Measurements from ENCODE around the gene MAP2K1. TPM values are rescaled to one million over a fixed set of nuclear protein-coding genes. Genes with fewer than 3 reads are reported as not detected.
"Not testable (repeated sequence)": the region's sequence is repeated elsewhere in the genome, so short reads cannot be mapped to it uniquely, and the experiment has no call there.

The MAP2K1 gene
- total RNA-seq, 1 donor from 2014 or later, result 38.6 TPM

DNA sequence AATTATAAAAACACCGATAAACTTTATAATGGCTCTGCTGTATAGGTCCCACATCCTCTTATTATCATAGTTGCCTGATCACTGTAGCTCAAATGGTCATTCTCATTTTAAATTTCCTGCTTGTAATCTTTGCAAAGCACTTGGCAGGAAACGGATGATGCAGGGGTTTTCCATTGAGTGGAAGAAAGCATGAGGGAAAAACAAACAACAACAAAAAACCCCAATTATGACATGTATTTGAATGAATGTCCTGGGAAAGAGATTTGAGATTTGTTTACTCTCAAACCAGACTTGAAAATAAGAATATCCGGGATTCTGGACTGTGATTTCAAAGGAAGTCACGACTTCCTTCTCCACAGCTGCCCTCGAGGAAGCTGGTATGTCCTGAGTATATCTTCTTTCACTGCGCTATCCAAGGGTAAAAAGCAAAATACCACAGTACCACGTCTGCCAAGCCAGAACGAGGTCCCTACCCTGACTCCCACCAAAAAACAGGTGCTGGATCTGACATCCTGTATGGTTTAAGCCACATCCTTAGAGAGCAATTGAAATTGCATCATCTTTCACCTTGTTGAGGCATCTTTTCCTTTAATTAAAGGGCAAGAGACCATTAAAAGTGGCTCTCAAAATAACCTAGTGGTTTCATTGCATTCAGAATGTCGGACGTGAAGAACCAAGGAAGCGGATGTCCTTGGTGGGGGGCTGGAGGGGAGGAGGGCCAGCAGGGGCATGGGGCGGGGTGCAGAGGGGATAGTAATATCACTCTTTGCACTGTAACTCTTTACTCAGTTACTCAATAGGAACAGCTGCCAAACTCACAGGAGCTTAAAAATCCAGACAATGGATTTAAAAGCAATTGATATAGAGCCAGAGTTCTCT is 16.7 kb upstream of the MAP2K1 start:
- Histone ChIP-seq H3K4me1 (ENCODE audit: control insufficient read depth in 3 of 3, insufficient read depth in 3 of 3, low read length in 3 of 3) (peaks cover 0 to 6% (median 5%) of the 10 kb centered on the region in 3 donors), H3K27me3 (ENCODE audit: control insufficient read depth in 3 of 3, insufficient read depth in 3 of 3, low read length in 3 of 3) (no peaks in the 10 kb centered on the region), H3K9ac (ENCODE audit: low read depth in 1 of 3, low read length in 3 of 3) (peak overlapping the region; percentile 25 to 67 (median 63)), H3K9me3 (ENCODE audit: control insufficient read depth in 3 of 3, low read length in 3 of 3) (no peaks in the 10 kb centered on the region), H3K4me3 (ENCODE audit: low read length in 3 of 3) (peak overlapping the region; percentile 59 to 73 (median 71)), H3K27ac (ENCODE audit: low read depth, low read length) (peak overlapping the region; percentile 64), H3K36me3 (ENCODE audit: control insufficient read depth in 3 of 3, insufficient read depth in 3 of 3, low read length in 3 of 3) (no peaks in the 10 kb centered on the region)

DNA sequence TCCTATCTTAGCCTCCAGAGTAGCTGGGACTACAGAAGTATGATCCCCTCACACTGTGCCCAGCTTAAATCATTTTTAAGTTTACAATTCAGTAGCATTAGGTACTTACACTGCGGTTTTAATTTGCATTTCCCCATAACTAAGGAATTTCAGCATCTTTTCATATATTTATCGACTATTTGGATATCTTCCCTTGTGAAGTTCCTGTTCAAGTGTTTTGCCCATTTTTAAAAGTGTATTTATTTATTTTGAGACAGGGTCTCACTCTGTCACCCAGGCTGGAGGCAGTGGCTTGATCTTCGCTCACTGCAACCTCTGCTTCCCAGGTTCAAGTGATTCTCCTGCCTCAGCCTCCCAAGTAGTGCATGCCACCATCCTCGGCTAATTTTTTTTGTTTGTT is 12.5 kb upstream of the MAP2K1 start:
- H3K36me3 ChIP-seq (ENCODE audit: control insufficient read depth in 3 of 3, insufficient read depth in 3 of 3, low read length in 3 of 3), result no peaks in the 10 kb centered on the region
- peaks cover 0 to 6% (median 5%) of the 10 kb centered on the region in 3 donors for H3K4me1 ChIP-seq (ENCODE audit: control insufficient read depth in 3 of 3, insufficient read depth in 3 of 3, low read length in 3 of 3)
- H3K4me3 ChIP-seq (ENCODE audit: low read length in 3 of 3), result no peak overlapping the region
- no peaks in the 10 kb centered on the region for H3K9me3 ChIP-seq (ENCODE audit: control insufficient read depth in 3 of 3, low read length in 3 of 3)
- no peak overlapping the region for H3K27ac ChIP-seq (ENCODE audit: low read depth, low read length)
- H3K9ac ChIP-seq (ENCODE audit: low read depth in 1 of 3, low read length in 3 of 3), result no peak overlapping the region
- H3K27me3 ChIP-seq (ENCODE audit: control insufficient read depth in 3 of 3, insufficient read depth in 3 of 3, low read length in 3 of 3), result no peaks in the 10 kb centered on the region

- H3K4me3 ChIP-seq (ENCODE audit: low read length in 3 of 3), result no peak overlapping the region
- H3K9ac ChIP-seq (ENCODE audit: low read depth in 1 of 3, low read length in 3 of 3), result no peak overlapping the region
- no peaks in the 10 kb centered on the region for H3K36me3 ChIP-seq (ENCODE audit: control insufficient read depth in 3 of 3, insufficient read depth in 3 of 3, low read length in 3 of 3)
- no peaks in the 10 kb centered on the region for H3K27me3 ChIP-seq (ENCODE audit: control insufficient read depth in 3 of 3, insufficient read depth in 3 of 3, low read length in 3 of 3)
- no peak overlapping the region for H3K27ac ChIP-seq (ENCODE audit: low read depth, low read length)
- no peaks in the 10 kb centered on the region for H3K4me1 ChIP-seq (ENCODE audit: control insufficient read depth in 3 of 3, insufficient read depth in 3 of 3, low read length in 3 of 3)
- no peaks in the 10 kb centered on the region for H3K9me3 ChIP-seq (ENCODE audit: control insufficient read depth in 3 of 3, low read length in 3 of 3)
Observed at GRCh38 chr15:66378814-66379430, 7.8 kb upstream of the MAP2K1 start.

- not testable (repeated sequence) for H3K4me1 ChIP-seq (ENCODE audit: control insufficient read depth in 3 of 3, insufficient read depth in 3 of 3, low read length in 3 of 3); H3K36me3 ChIP-seq (ENCODE audit: control insufficient read depth in 3 of 3, insufficient read depth in 3 of 3, low read length in 3 of 3); H3K9me3 ChIP-seq (ENCODE audit: control insufficient read depth in 3 of 3, low read length in 3 of 3); H3K27me3 ChIP-seq (ENCODE audit: control insufficient read depth in 3 of 3, insufficient read depth in 3 of 3, low read length in 3 of 3); H3K9ac ChIP-seq (ENCODE audit: low read depth in 1 of 3, low read length in 3 of 3); H3K27ac ChIP-seq (ENCODE audit: low read depth, low read length); H3K4me3 ChIP-seq (ENCODE audit: low read length in 3 of 3)
Observed at GRCh38 chr15:66381376-66381775, 5.3 kb upstream of the MAP2K1 start.

GRCh38 chr15:66387163-66388042 is 691 bp downstream of the MAP2K1 start:
- Histone ChIP-seq H3K9ac (ENCODE audit: low read depth in 1 of 3, low read length in 3 of 3) (peak overlapping the region; percentile 83 to 87 (median 86)), H3K4me1 (ENCODE audit: control insufficient read depth in 3 of 3, insufficient read depth in 3 of 3, low read length in 3 of 3) (peaks cover 17 to 46% (median 28%) of the 10 kb centered on the region in 3 donors), H3K36me3 (ENCODE audit: control insufficient read depth in 3 of 3, insufficient read depth in 3 of 3, low read length in 3 of 3) (no peaks in the 10 kb centered on the region), H3K27me3 (ENCODE audit: control insufficient read depth in 3 of 3, insufficient read depth in 3 of 3, low read length in 3 of 3) (no peaks in the 10 kb centered on the region), H3K4me3 (ENCODE audit: low read length in 3 of 3) (peak overlapping the region; percentile 83 to 90 (median 89)), H3K27ac (ENCODE audit: low read depth, low read length) (peak overlapping the region; percentile 82), H3K9me3 (ENCODE audit: control insufficient read depth in 3 of 3, low read length in 3 of 3) (no peaks in the 10 kb centered on the region)

- H3K4me3 ChIP-seq (ENCODE audit: low read length in 3 of 3), result peak overlapping the region; percentile 83 to 90 (median 89)
- no peaks in the 10 kb centered on the region for H3K9me3 ChIP-seq (ENCODE audit: control insufficient read depth in 3 of 3, low read length in 3 of 3)
- H3K27me3 ChIP-seq (ENCODE audit: control insufficient read depth in 3 of 3, insufficient read depth in 3 of 3, low read length in 3 of 3), result no peaks in the 10 kb centered on the region
- H3K27ac ChIP-seq (ENCODE audit: low read depth, low read length), result peak overlapping the region; percentile 82
- H3K36me3 ChIP-seq (ENCODE audit: control insufficient read depth in 3 of 3, insufficient read depth in 3 of 3, low read length in 3 of 3), result no peaks in the 10 kb centered on the region
- peaks cover 17 to 46% (median 28%) of the 10 kb centered on the region in 3 donors for H3K4me1 ChIP-seq (ENCODE audit: control insufficient read depth in 3 of 3, insufficient read depth in 3 of 3, low read length in 3 of 3)
- peak overlapping the region; percentile 83 to 87 (median 86) for H3K9ac ChIP-seq (ENCODE audit: low read depth in 1 of 3, low read length in 3 of 3)
Observed at GRCh38 chr15:66388043-66388363, 1.3 kb downstream of the MAP2K1 start.

DNA sequence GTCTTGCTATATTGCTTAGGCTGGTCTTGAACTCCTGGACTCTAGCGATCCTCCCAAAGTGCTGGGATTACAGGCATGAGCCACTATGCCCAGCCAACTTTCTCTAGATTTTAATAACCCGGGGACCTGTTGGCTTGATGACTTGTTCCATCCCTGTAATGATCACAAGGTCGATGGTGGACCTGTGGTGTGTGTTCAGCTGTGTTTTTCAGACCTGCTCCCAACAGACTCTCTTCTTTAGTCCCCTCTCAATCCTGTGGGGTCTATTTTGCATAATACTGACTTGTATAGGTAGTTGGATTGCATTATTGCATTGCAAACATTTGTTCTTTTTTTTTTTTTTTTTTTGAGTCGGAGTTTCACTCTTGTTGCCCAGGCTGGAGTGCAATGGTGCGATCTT is 1.9 kb downstream of the MAP2K1 start:
- H3K27ac ChIP-seq (ENCODE audit: low read depth, low read length), result peak overlapping the region; percentile 28
- peaks cover 17 to 46% (median 28%) of the 10 kb centered on the region in 3 donors for H3K4me1 ChIP-seq (ENCODE audit: control insufficient read depth in 3 of 3, insufficient read depth in 3 of 3, low read length in 3 of 3)
- no peak overlapping the region for H3K9ac ChIP-seq (ENCODE audit: low read depth in 1 of 3, low read length in 3 of 3)
- no peaks in the 10 kb centered on the region for H3K36me3 ChIP-seq (ENCODE audit: control insufficient read depth in 3 of 3, insufficient read depth in 3 of 3, low read length in 3 of 3)
- H3K4me3 ChIP-seq (ENCODE audit: low read length in 3 of 3), result no peak overlapping the region
- H3K27me3 ChIP-seq (ENCODE audit: control insufficient read depth in 3 of 3, insufficient read depth in 3 of 3, low read length in 3 of 3), result no peaks in the 10 kb centered on the region
- H3K9me3 ChIP-seq (ENCODE audit: control insufficient read depth in 3 of 3, low read length in 3 of 3), result no peaks in the 10 kb centered on the region

DNA sequence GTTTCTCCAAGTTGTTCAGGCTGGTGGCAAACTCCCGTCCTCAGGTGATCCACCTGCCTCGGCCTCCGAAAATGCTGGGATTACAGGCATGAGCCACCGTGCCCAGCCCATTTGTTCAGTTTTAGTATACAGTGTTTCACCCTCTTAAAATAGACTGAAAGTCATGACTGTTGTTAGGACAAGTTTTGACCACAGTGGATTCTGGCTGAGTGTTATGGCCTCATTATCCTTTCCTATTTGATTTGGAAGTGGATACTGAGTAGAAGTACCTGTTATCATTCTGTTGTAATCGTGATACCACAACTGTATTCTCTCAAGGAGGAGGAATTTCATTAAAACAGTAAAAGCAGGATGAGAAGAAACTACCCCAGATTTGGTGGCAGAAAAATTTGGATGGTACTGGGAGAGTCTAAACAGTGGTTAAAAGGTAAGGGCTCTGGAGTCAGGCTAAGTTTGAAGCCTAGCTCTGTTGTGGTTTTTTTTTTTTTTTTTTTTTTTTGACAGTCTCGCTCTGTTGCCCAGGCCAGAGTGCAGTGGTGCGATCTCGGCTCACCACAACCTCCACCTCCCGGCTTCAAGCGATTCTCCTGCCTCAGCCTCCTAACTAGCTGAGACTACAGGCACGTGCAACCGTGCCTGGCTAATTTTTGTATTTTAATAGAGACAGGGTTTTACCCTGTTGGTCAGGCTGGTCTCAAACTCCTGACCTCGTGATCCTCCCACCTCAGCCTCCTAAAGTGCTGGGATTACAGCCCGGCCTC is 2.6 kb downstream of the MAP2K1 start:
- H3K36me3 ChIP-seq (ENCODE audit: control insufficient read depth in 3 of 3, insufficient read depth in 3 of 3, low read length in 3 of 3), result no peaks in the 10 kb centered on the region
- H3K27me3 ChIP-seq (ENCODE audit: control insufficient read depth in 3 of 3, insufficient read depth in 3 of 3, low read length in 3 of 3), result no peaks in the 10 kb centered on the region
- no peak overlapping the region for H3K4me3 ChIP-seq (ENCODE audit: low read length in 3 of 3)
- no peak overlapping the region for H3K9ac ChIP-seq (ENCODE audit: low read depth in 1 of 3, low read length in 3 of 3)
- no peaks in the 10 kb centered on the region for H3K9me3 ChIP-seq (ENCODE audit: control insufficient read depth in 3 of 3, low read length in 3 of 3)
- H3K27ac ChIP-seq (ENCODE audit: low read depth, low read length), result peak overlapping the region; percentile 28
- H3K4me1 ChIP-seq (ENCODE audit: control insufficient read depth in 3 of 3, insufficient read depth in 3 of 3, low read length in 3 of 3), result peaks cover 17 to 46% (median 28%) of the 10 kb centered on the region in 3 donors

GRCh38 chr15:66389859-66390381 is 3.2 kb downstream of the MAP2K1 start:
- H3K36me3 ChIP-seq (ENCODE audit: control insufficient read depth in 3 of 3, insufficient read depth in 3 of 3, low read length in 3 of 3), result no peaks in the 10 kb centered on the region
- H3K4me1 ChIP-seq (ENCODE audit: control insufficient read depth in 3 of 3, insufficient read depth in 3 of 3, low read length in 3 of 3), result peaks cover 17 to 45% (median 27%) of the 10 kb centered on the region in 3 donors
- no peak overlapping the region for H3K4me3 ChIP-seq (ENCODE audit: low read length in 3 of 3)
- no peaks in the 10 kb centered on the region for H3K27me3 ChIP-seq (ENCODE audit: control insufficient read depth in 3 of 3, insufficient read depth in 3 of 3, low read length in 3 of 3)
- H3K27ac ChIP-seq (ENCODE audit: low read depth, low read length), result no peak overlapping the region
- no peak overlapping the region for H3K9ac ChIP-seq (ENCODE audit: low read depth in 1 of 3, low read length in 3 of 3)
- H3K9me3 ChIP-seq (ENCODE audit: control insufficient read depth in 3 of 3, low read length in 3 of 3), result no peaks in the 10 kb centered on the region
